Ishikawa (cell line): ENCODE data around the gene FCER2.

Experiments
- CEBPB ChIP-seq: IDR thresholded peaks from 2 replicates; pipeline ENCODE4 v1.6.1; 2012
- CREB1 ChIP-seq: IDR thresholded peaks from 2 replicates; pipeline ENCODE4 v1.6.1; 2012; ENCODE audit warnings: low read depth
- EGR1 ChIP-seq: IDR thresholded peaks from 2 replicates; pipeline ENCODE4 v1.6.1; 2012
- EP300 ChIP-seq: IDR thresholded peaks from 2 replicates; pipeline ENCODE4 v1.6.1; 2012; ENCODE audit warnings: borderline replicate concordance
- MAX ChIP-seq: IDR thresholded peaks from 2 replicates; pipeline ENCODE4 v1.6.1; 2012
- NFIC ChIP-seq: IDR thresholded peaks from 2 replicates; pipeline ENCODE4 v1.6.1; 2012
- RAD21 ChIP-seq: IDR thresholded peaks from 2 replicates; pipeline ENCODE4 v1.6.1; 2012; ENCODE audit warnings: low read depth
- REST ChIP-seq: IDR thresholded peaks from 2 replicates; pipeline ENCODE4 v1.6.1; 2012; ENCODE audit warnings: low read depth, mild to moderate bottlenecking
- TAF1 ChIP-seq: IDR thresholded peaks from 2 replicates; pipeline ENCODE4 v1.6.1; 2012; ENCODE audit warnings: low read depth, mild to moderate bottlenecking
- USF1 ChIP-seq: IDR thresholded peaks from 2 replicates; pipeline ENCODE4 v1.6.1; 2012
- ZBTB7A ChIP-seq: IDR thresholded peaks from 2 replicates; pipeline ENCODE4 v1.6.1; 2012; ENCODE audit warnings: low read depth

DNA sequence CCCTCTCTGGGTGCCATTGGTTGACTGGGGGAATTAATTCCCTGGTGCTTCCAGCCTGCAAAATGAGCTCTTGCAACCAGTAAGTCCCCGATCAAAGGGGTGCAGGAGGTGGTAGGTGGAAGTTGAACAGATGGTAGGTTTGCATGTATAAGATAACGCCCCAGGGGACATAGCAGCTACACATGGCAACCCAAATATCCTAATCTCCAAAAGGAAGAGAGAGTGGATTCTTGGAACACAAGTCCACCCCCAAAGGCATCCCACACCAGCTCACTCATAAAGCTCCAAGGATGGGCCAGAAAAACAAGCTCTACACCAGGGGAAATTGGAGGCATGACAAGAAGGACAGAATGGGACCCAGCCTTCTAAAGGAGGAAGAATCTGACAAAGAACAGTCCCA is 40.6 kb upstream of the FCER2 start:
- no peak for TF ChIP-seq TAF1
- no peak for TF ChIP-seq CREB1
- TF ChIP-seq MAX, result no peak
- no peak for TF ChIP-seq RAD21
- TF ChIP-seq CEBPB, result no peak
- TF ChIP-seq REST, result no peak
- no peak for TF ChIP-seq EGR1
- no peak for TF ChIP-seq EP300
- TF ChIP-seq USF1, result no peak
- no peak for TF ChIP-seq ZBTB7A
- TF ChIP-seq NFIC, result no peak
